Epithelial cell of esophagus (primary cell): Measurements from ENCODE around the gene TRIM51G.
"Not testable (repeated sequence)": the region's sequence is repeated elsewhere in the genome, so short reads cannot be mapped to it uniquely, and the experiment has no call there.

Source experiments
- DNase-seq: peaks from one replicate; pipeline ENCODE4 v3.0.0; 2010; ENCODE audit warnings: low read depth
- H3K4me3 ChIP-seq: 2 replicates; pipeline ENCODE4 v1.5.1; 2011; ENCODE audit warnings: mild to moderate bottlenecking, low read length, control low read depth

Gene TRIM51G

GRCh38 chr11:48983785-48984184 lies at the start of gene TRIM51G:
Gene TRIM51G (minus strand): TSS chr11:48983885. CDS start chr11:48981695, 2,190 bp downstream.
- not testable (repeated sequence) for H3K4me3 ChIP-seq, DNase-seq

GRCh38 chr11:49028523-49028922 lies 44.8 kb upstream of the TRIM51G start, which contains the start of gene TRIM49B:
Gene TRIM49B (plus strand): TSS chr11:49028823. CDS start chr11:49031600, 2,777 bp downstream.
- H3K4me3 ChIP-seq, DNase-seq: not testable (repeated sequence)

- not testable (repeated sequence) for DNase-seq, H3K4me3 ChIP-seq
Observed at GRCh38 chr11:48968592-48968991, 15.1 kb downstream of the TRIM51G start.

GRCh38 chr11:48955315-48956049 lies 28.2 kb downstream of the TRIM51G start:
- not testable (repeated sequence) for DNase-seq, H3K4me3 ChIP-seq

- H3K4me3 ChIP-seq, DNase-seq: not testable (repeated sequence)
Observed at GRCh38 chr11:48945796-48946195, 37.9 kb downstream of the TRIM51G start.
